CD4-positive, alpha-beta T cell treated with Interleukin-21 for 1 hour (primary cell): Measurements from ENCODE around the gene SPATC1L.
"Not testable (repeated sequence)": the region's sequence is repeated elsewhere in the genome, so short reads cannot be mapped to it uniquely, and the experiment has no call there.

Source experiments
- DNase-seq: peaks from one replicate; pipeline ENCODE4 v3.0.0-alpha.2; 2020

SPATC1L gene

GRCh38 chr21:46199436-46200373 is 15.4 kb upstream of the SPATC1L start:
- no peak for DNase-seq

DNA sequence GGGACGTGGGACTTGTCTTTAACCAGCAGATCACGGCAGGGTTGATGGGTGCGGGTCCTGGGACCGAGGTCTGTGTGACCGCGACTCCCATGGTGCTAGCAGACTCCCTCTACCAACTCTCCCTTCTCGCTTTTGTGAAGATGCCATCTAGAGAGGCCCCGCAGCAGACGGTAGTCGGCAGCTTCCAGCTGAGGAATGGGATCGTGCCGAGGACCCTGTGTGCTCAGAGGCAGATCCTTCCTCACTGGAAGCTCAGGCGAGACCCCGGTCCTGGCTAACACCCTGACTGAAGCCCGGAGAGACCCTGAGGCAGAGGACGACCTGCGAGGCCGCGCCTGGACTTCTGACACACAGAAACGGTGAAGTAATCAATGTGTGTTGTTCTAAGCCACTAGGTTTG is 12.5 kb upstream of the SPATC1L start:
- DNase-seq, result no peak

GRCh38 chr21:46195595-46196195 is 11.4 kb upstream of the SPATC1L start:
- no peak for DNase-seq

DNA sequence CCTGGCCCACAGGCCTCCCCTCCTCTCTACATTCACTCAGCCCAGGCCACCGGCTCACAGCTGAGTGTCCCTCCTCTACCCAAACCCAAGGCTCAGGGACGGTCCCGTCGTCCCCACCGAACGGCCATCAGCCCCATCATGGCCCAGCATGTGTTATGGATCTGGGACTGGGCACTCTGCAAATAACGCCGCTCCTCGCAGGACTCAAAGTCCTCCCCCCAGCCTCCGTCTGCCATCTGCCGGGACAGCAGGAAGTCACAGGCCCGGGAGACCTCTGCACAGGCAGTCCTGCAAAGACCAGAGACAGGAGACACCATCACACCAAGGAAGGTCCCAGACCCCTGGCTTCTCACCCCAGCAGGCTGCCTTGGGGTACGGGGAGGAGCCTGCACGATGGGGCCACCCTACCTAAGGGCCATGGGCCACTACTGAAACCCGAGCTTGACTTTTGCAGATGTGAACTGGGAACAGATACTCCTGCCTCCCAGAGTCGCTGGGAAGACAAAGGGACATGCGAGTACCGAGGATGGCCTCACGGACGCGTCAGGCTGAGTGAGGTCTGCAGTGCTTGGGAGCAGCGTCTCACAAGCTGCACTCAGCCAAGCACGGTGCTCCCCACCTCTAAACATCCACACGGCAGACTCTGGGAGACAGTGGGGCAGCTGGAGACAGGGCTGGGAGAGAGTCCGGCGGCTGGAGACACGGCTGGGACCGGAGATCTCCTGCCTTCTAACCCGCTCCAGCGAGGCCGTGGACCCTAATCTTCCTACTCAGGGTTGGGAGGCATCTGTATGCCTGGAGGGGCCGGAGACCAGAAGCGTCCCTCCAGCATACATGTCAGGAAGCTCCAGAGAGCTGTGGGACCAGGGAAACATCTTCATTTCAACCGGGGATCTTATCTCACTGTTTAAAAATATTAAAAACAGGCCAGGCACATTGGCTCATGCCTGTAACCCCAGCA is 10.4 kb upstream of the SPATC1L start:
- no peak for DNase-seq

DNA sequence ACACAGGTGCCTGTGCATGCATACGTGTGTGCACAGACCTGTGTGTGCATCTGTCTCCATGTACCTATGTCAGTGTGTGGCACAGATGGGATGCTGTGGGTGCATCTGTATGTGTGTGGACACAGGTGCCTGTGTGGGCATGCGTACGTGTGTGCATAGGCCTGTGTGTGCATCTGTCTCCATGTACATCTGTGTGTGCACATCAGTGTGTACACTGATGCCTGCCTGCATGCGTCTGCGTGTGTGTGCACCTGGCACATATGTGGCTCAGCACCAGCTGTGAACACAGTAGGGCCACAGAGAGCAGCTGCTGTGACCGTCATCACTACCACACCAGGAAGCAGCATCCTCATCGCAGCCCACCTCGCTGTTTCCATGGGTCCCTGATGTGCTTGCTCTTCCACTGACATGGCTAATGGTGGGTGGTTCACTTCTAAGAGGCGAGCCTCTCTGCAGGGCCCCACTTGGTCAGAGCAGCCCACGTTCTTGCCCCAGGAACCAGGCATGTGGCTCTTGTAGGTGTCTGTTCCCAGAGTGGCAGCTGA is 9.6 kb upstream of the SPATC1L start:
- DNase-seq, result no peak

GRCh38 chr21:46191686-46192575 is 7.7 kb upstream of the SPATC1L start:
- no peak for DNase-seq

DNA sequence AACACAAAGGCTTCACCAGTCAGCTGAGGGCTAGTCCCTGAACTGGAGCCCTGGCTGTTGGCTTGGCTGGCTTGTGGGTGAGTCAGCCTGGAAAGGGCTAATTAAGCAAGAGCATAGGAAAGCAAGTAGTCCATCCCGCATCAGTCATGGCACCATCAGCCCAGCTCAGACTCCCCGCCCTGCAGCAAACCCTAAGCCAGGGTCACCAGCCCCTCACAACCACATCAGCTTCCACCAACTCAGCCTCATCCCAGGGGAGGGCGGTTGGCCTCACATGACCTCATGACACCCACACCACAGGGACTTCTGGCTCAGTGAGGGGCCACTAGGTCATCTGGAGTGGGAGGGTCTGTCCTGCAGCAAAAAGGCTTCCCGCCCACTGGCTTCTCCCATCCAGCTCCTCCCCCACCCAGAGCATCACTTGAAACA is 7.0 kb upstream of the SPATC1L start:
- no peak for DNase-seq

DNA sequence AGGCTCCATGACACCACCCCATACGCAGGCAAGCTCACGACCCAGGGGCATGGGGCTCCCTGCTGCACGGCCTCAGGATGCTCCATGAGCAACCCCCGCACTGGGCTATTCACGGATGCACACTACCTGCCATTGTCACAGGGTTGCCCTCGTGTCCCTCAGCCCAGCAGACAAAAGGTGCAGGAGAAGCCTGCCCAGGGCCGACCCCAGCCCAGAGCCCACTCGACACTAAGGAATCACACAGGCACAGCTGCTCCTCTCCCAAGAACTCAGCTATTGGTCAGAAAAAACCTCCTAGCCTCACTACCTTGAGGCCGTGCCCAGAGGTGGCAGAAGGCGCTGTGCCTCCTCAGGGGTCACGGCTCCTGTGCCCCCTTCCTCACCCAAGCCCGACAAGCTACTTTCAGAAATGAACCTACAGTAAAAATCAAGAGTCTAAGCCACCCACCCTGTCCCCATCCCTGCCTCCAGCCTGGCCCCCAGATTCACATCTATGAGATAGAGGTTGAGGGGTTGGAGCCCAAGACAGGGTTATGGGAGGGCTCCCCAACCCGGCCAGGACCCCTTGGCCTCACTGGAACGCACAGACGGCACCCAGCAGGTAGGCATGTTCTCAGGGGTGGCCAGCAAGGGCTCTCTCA is 6.4 kb upstream of the SPATC1L start:
- no peak for DNase-seq

- DNase-seq, result no peak
Measured at GRCh38 chr21:46189959-46190490, 5.8 kb upstream of the SPATC1L start.

- DNase-seq, result no peak
Measured at GRCh38 chr21:46189213-46189958, 5.1 kb upstream of the SPATC1L start.

- DNase-seq, result no peak
Measured at GRCh38 chr21:46188226-46189212, 4.3 kb upstream of the SPATC1L start.

GRCh38 chr21:46187814-46188213 is 3.6 kb upstream of the SPATC1L start:
- DNase-seq, result no peak

GRCh38 chr21:46187261-46187660 is 3.0 kb upstream of the SPATC1L start:
- no peak for DNase-seq

DNA sequence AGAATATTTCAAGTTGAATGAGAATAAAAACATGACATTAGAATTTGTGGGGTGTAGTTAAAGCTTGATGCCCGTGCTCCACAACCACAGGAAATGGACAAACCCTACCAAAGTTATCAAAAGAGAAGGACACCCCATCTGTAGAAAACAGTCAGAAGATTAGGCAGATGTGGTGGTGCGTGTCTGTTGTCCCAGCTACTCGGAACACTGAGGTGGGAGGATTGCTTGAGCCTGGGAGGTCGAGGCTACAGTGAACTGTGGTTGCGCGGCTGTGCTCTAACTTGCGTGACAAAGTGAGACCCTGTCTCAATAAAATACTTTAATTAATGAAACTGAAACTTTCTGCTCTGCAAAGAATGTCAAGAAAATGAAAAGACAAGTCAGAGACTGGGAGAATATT is 1.5 kb upstream of the SPATC1L start:
- DNase-seq, result no peak

GRCh38 chr21:46184625-46185555 is 631 bp upstream of the SPATC1L start:
- peak; percentile 70 for DNase-seq

DNA sequence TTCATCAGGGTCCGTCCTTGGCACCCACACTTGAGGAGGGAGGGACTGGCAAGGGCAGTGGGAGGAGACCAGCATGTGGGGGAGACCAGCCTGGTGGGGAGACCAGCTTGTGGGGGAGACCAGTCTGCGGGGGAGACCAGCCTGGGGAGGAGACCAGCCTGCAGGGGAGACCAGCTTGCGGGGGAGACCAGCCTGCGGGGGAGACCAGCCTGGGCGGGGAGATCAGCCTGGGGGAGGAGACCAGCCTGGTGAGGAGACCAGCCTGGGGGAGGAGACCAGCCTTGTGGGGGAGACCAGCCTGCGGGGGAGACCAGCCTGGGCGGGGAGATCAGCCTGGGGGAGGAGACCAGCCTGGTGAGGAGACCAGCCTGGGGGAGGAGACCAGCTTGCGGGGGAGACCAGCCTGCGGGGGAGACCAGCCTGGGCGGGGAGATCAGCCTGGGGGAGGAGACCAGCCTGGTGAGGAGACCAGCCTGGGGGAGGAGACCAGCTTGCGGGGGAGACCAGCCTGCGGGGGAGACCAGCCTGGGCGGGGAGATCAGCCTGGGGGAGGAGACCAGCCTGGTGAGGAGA is 836 bp downstream of the SPATC1L start:
- DNase-seq, result not testable (repeated sequence)
